GM18505 (cell line): ENCODE measurements around the gene SPNS1.
A peak's percentile ranks its signal among the peaks of the same experiment; 100 is the strongest.
"Not testable (repeated sequence)": the region's sequence is repeated elsewhere in the genome, so short reads cannot be mapped to it uniquely, and the experiment has no call there.

Source experiments
- ATAC-seq: cut with Tn5 transposase; IDR thresholded peaks from one replicate; pipeline ENCODE4 v1.9.1; 2021; ENCODE audit not compliant: unreplicated experiment
- POLR2A ChIP-seq: IDR thresholded peaks from 4 replicates; pipeline ENCODE4 v1.6.1; 2011; ENCODE audit warnings: borderline replicate concordance; ENCODE audit not compliant: insufficient read depth, insufficient read length; ENCODE audit errors: extremely low read depth

The SPNS1 gene

DNA sequence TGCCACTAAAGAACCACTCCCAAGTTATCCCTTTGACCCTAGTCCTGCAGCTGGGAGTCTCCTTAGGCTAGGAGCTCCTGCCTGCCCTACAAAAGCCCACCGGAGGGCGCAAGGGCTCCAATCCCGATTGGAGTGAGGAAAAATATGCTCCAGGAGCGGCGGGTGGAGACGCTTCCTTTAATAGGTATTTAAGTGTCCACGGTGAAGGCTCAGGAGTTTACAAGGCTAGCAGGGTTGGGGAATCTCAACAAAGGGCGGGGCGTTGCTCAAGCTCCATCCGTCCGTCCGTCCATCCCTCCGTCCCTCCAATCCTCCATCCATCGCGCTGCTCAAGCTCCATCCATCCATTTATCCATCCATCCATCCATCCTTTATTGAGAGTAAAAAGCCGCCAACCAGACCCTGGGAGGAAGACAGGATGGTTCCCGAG is 556 bp upstream of the SPNS1 start:
- ATAC-seq = no peak
- TF ChIP-seq POLR2A = no peak

DNA sequence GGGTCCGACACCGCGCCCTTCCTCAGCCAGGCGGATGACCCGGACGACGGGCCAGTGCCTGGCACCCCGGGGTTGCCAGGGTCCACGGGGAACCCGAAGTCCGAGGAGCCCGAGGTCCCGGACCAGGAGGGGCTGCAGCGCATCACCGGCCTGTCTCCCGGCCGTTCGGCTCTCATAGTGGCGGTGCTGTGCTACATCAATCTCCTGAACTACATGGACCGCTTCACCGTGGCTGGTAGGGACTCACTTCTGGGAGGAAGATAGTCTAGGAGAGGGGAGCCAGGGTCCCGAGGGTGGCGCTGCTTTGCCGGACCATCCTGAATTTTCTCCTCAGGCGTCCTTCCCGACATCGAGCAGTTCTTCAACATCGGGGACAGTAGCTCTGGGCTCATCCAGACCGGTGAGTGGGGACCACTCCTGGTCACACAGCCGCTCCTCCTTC is 601 bp downstream of the SPNS1 start:
- TF ChIP-seq POLR2A = no peak
- ATAC-seq = peak; percentile 30

DNA sequence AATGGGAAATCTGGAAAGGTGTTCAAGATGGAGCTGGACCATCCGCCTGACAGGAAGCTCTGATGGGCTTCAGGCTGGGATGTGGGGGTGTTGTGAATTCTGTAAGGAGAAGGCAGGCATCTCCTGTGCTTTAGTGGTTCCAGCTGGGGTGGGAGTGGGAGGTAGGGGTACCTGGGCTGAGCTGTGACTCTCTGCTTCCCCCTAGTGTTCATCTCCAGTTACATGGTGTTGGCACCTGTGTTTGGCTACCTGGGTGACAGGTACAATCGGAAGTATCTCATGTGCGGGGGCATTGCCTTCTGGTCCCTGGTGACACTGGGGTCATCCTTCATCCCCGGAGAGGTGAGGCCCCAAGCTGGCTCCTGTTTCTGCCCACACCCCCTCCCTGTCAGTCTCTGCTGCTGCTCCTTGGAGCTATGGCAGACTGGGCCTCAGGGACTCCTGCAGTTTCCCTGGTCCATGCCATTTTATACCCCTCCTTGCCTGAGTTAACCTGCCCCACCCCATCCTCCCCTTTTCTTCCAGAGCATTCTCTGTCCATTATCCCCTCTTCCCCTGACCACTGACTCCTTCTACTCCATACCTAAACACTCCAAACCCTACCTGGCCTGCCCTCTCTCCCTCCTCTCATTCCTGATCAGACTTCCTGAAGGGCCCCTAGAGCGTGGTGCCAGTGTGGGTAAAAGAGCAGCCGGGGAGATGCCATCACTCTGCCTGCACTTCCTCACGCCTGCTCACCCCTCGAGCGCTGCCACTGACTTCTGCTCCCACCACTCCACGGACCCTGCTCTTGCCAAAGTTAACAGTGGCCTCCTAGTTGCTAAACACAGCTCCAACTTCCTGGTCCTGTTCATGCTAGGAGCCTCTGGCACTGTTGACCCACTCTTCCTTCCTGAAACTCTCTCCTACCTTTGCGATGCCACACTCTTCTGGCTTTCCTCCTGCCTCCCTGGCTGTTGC is 3.4 kb downstream of the SPNS1 start:
- TF ChIP-seq POLR2A = no peak
- no peak for ATAC-seq

DNA sequence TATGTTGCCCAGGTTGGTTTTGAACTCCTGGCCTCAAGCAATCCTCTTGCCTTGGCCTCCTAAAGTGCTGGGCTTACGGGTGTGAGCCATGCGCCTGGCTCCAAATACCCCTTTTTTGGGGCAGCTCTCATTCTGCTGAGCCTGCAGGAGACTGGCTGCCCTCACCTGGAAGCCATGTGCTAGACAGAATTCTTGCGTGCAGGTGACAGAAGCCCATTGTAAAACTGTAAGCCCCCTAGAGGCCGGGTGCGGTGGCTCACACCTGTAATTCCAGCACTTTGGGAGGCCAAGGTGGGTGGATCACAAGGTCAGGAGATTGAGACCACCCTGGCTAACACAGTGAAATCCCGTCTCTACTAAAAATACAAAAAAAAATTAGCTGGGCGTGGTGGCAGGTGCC is 5.8 kb downstream of the SPNS1 start:
- ATAC-seq = not testable (repeated sequence)

DNA sequence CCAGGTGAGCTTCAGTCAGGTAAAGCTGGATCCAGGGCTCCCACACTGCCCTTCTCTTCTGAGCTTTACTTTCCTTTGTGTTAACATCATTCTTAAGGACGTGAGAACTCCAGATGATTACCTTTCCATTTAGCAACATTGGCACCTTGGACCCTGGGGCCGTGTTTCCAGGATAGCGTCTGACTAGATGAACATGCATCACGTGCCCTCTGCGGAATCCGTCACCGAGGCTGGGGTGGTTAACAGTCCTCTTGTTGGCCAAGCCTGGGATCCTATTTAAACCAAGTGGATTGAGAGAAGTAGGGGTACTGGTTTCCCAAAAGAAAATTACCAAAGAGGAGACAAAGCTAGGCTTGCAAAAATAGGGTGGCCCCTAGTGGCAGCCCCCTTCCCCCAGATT is 6.4 kb downstream of the SPNS1 start:
- no peak for TF ChIP-seq POLR2A

DNA sequence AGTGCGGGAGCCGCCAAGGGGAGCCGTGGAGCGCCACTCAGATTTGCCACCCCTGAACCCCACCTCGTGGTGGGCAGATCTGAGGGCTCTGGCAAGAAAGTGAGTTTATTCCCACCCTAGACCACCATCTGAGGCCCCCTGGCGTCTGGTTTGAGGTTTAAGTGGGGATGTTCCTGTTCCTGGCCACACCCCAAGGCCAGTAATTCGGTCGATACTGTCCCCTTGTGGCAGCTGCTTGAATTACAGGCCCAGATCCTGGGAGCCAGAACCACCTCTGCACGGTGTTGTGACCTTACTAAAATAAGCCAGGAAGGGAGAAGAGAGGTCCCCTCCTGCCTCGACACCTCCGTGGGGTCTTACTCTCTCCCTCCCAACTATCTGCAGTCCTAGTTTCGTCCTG is 6.9 kb downstream of the SPNS1 start:
- no peak for ATAC-seq
- TF ChIP-seq POLR2A = no peak

More for the DNA sequence above, 6.4 kb downstream of the SPNS1 start:
- ATAC-seq = no peak

DNA sequence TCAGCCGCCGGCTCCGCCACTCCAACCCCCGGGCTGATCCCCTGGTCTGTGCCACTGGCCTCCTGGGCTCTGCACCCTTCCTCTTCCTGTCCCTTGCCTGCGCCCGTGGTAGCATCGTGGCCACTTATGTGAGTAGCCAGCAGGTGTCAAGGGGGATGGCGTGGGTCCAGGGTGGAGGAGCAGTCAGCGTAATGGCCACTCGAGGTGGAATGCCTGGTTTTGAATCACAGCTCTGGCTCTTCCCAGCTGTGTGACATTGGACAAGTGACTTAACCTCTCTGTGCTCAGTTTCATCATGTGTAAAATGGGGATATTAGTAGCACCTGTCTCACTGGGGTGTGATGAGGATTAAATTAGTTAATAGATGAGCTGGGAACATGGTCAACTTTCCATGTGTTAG is 7.8 kb downstream of the SPNS1 start:
- ATAC-seq = no peak
- no peak for TF ChIP-seq POLR2A

DNA sequence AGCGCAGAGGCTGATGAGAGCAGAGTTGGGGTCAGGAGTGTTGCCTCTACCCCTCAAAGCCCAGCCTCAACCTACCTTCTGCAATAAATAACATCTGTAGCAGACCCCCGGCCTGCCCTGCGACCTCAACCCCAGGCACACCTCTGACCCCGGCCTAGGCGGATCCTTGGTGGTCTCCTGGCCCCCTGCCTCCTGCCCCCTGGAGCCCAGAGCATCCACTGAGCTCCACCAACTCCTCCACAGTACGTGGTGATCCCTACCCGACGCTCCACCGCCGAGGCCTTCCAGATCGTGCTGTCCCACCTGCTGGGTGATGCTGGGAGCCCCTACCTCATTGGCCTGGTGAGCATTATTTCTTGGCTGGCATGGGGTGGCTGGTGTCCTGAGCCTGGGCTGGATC is 8.4 kb downstream of the SPNS1 start:
- ATAC-seq = no peak
- no peak for TF ChIP-seq POLR2A

DNA sequence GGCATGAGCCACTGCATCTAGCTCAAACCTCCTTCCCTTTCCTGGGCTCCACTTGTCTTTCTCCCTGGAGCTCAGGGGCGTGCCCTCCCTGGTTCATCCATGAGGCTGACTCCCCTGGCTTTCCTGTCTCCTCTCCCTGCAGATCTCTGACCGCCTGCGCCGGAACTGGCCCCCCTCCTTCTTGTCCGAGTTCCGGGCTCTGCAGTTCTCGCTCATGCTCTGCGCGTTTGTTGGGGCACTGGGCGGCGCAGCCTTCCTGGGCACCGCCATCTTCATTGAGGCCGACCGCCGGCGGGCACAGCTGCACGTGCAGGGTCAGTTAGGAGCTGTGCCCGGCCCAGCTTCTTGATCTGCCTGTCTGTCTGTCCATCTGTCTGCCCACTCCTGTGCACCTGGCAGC is 9.1 kb downstream of the SPNS1 start:
- TF ChIP-seq POLR2A = no peak
- ATAC-seq = no peak

DNA sequence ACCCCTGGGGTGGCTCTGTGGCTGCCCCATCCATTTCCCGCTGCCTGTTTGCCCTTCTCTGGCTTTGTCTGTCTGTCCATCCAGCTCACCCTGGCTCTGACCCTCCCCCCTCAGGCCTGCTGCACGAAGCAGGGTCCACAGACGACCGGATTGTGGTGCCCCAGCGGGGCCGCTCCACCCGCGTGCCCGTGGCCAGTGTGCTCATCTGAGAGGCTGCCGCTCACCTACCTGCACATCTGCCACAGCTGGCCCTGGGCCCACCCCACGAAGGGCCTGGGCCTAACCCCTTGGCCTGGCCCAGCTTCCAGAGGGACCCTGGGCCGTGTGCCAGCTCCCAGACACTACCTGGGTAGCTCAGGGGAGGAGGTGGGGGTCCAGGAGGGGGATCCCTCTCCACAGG is 9.5 kb downstream of the SPNS1 start:
- no peak for TF ChIP-seq POLR2A
- no peak for ATAC-seq

DNA sequence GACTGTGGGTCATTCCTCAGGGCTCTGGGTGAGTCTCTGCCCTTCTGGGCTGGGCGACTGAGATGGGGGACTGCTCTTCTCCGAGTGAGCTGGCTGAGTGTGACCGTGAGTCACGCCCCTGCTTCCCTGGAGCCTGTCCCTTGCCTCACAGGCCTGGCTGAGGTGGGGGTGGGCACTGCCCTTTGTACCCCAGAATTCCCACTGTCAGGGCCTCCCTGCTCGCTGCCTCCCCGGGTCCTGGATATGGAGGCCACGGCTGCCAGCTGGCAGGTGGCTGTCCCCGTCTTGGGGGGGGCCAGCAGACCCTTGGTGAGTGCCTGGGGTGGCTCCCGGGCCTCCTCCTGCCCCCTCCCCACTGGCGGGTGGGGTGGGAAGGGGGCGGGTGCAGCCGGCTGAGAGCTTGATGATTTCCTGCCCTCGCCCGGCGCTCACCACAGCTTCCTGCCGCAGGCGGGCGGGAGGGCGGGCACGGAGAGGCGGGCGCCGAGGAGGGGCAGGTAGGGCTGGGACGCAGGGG is 10.1 kb downstream of the SPNS1 start, which contains the start of gene LAT:
Gene LAT (plus strand): TSS at position 434 of the 517 bp plus-strand sequence. CDS start 366 bp downstream, outside the sequence.
- ATAC-seq = no peak
- TF ChIP-seq POLR2A = no peak

DNA sequence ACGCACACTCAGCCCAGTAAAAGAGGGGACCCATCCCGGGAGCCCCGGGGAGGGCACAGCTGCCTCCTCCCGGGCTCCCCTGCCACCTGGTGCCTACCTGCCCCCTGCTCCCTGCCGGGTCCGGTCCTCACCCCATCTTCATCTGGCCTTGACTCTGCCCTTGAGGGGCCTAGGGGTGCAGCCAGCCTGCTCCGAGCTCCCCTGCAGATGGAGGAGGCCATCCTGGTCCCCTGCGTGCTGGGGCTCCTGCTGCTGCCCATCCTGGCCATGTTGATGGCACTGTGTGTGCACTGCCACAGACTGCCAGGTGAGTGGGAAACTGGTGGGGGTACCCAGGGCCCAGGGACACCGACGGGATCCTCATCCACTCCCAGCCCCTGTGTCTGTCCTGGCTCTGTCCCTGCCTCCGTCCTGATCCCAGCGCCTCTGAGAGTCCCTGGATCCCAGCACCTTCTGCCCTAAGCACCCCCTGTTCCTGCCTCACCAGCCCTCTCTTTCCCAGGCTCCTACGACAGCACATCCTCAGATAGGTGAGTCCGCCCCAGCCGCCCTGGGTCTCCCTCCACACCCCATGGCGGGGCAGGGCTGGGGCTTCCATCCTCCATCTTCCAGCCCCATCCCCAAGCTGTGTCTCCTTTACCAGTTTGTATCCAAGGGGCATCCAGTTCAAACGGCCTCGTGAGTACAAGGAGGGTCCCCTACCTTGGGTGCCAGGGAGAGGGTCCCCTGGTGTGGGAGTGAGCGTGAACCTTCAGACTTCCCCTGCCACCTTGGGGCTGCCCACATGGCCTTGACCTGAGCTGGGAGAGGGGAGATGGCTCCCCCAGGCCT is 10.8 kb downstream of the SPNS1 start:
- TF ChIP-seq POLR2A = no peak
- no peak for ATAC-seq

DNA sequence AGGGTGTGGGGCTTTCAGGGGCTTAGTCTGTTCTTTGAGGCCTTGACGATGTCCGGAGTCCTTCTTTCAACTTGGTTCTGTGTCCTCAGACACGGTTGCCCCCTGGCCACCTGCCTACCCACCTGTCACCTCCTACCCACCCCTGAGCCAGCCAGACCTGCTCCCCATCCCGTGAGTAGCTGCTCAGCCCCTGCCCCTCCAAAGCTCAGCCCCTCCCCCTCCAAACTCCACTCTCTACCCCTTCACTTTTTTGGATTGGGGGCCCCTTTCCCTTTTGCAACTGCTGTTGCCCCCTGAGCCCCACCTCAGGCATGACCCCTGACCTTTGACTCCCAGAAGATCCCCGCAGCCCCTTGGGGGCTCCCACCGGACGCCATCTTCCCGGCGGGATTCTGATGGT is 11.5 kb downstream of the SPNS1 start:
- ATAC-seq = no peak
- TF ChIP-seq POLR2A = no peak

DNA sequence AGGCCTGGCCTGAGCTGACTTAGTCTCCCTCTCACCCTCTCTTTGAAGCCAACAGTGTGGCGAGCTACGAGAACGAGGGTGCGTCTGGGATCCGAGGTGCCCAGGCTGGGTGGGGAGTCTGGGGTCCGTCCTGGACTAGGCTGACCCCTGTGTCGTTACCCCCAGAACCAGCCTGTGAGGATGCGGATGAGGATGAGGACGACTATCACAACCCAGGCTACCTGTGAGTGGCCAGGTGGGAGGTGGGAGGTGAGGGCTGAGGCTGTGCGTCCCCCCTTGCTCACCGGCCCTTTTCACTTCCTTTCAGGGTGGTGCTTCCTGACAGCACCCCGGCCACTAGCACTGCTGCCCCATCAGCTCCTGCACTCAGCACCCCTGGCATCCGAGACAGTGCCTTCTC is 11.9 kb downstream of the SPNS1 start:
- no peak for TF ChIP-seq POLR2A
- ATAC-seq = no peak

DNA sequence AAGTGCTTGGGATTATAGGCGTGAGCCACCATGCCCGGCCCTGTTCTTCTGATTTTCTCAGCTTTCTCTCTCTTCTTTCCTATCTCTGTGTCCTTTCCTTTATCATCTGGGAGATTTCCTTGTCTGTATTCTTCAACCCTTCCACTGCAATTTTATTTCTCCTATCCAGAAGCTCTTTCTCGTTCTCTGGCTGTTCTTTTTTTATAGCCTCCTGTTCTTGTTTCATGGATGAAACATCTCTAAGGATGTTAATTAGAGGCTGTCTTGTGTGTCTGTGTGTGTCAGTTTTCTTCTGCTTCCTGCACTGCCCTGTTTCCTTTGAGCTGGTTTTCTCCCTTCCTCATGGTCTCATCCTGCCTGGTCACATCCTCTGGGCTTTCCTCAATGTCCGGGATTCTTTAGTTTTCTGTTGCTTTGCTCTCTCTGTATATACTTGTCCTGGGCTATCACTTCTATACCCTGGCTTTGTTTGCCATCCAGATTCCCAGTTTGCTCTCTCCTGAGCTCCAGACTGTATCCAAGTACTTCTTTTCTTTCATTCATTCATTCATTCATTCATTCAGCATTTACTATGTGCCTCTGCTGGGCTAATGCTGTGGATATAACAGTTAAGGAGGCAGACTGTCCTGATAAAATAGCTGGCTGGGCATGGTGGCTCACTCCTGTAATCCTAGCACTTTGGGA is 12.7 kb downstream of the SPNS1 start:
- TF ChIP-seq POLR2A = no peak
- no peak for ATAC-seq
